Measurements from ENCODE around the gene CHP1. TPM values are rescaled to one million over a fixed set of nuclear protein-coding genes. Genes with fewer than 3 reads are reported as not detected.
"Not testable (repeated sequence)": the region's sequence is repeated elsewhere in the genome, so short reads cannot be mapped to it uniquely, and the experiment has no call there.

Gene CHP1
- polyA plus RNA-seq, 3 donors = 55.6 to 63.5 (median 62.3) TPM

- DNase-seq (ENCODE audit: extremely low read depth in 1 of 11, low read depth in 9 of 11, low spot score in 4 of 11) = no peak
Observed at GRCh38 chr15:41238100-41238499, 7.0 kb downstream of the CHP1 start.

- peak in 8 of 11 donors; percentile 26 to 60 (median 38) for DNase-seq (ENCODE audit: extremely low read depth in 1 of 11, low read depth in 9 of 11, low spot score in 4 of 11)
Observed at GRCh38 chr15:41241221-41241964, 10.3 kb downstream of the CHP1 start.

GRCh38 chr15:41250745-41251144, 19.7 kb downstream of the CHP1 start:
- not testable (repeated sequence) for DNase-seq (ENCODE audit: extremely low read depth in 1 of 11, low read depth in 9 of 11, low spot score in 4 of 11)

GRCh38 chr15:41251411-41251810, 20.3 kb downstream of the CHP1 start:
- DNase-seq (ENCODE audit: extremely low read depth in 1 of 11, low read depth in 9 of 11, low spot score in 4 of 11) = no peak

- no peak for DNase-seq (ENCODE audit: extremely low read depth in 1 of 11, low read depth in 9 of 11, low spot score in 4 of 11)
Observed at GRCh38 chr15:41254560-41254959, 23.5 kb downstream of the CHP1 start.

- no peak for DNase-seq (ENCODE audit: extremely low read depth in 1 of 11, low read depth in 9 of 11, low spot score in 4 of 11)
Observed at GRCh38 chr15:41256103-41256502, 25.0 kb downstream of the CHP1 start.

GRCh38 chr15:41256577-41257038, 25.5 kb downstream of the CHP1 start:
- DNase-seq (ENCODE audit: extremely low read depth in 1 of 11, low read depth in 9 of 11, low spot score in 4 of 11) = peak in 1 of 11 donors; percentile 7

GRCh38 chr15:41258750-41259471, 27.8 kb downstream of the CHP1 start:
- DNase-seq (ENCODE audit: extremely low read depth in 1 of 11, low read depth in 9 of 11, low spot score in 4 of 11) = no peak

GRCh38 chr15:41259546-41260189, 28.6 kb downstream of the CHP1 start:
- no peak for DNase-seq (ENCODE audit: extremely low read depth in 1 of 11, low read depth in 9 of 11, low spot score in 4 of 11)

GRCh38 chr15:41260924-41261323, 29.9 kb downstream of the CHP1 start:
- DNase-seq (ENCODE audit: extremely low read depth in 1 of 11, low read depth in 9 of 11, low spot score in 4 of 11) = not testable (repeated sequence)

- no peak for DNase-seq (ENCODE audit: extremely low read depth in 1 of 11, low read depth in 9 of 11, low spot score in 4 of 11)
Observed at GRCh38 chr15:41262571-41262970, 31.5 kb downstream of the CHP1 start.

- DNase-seq (ENCODE audit: extremely low read depth in 1 of 11, low read depth in 9 of 11, low spot score in 4 of 11) = no peak
Observed at GRCh38 chr15:41263891-41264351, 32.9 kb downstream of the CHP1 start.

- no peak for DNase-seq (ENCODE audit: extremely low read depth in 1 of 11, low read depth in 9 of 11, low spot score in 4 of 11)
Observed at GRCh38 chr15:41269887-41270286, 38.8 kb downstream of the CHP1 start.

- no peak for DNase-seq (ENCODE audit: extremely low read depth in 1 of 11, low read depth in 9 of 11, low spot score in 4 of 11)
Observed at GRCh38 chr15:41276831-41277230, 45.8 kb downstream of the CHP1 start.

GRCh38 chr15:41278319-41278718, 47.3 kb downstream of the CHP1 start:
- DNase-seq (ENCODE audit: extremely low read depth in 1 of 11, low read depth in 9 of 11, low spot score in 4 of 11) = no peak

GRCh38 chr15:41279535-41280283, 48.6 kb downstream of the CHP1 start:
- DNase-seq (ENCODE audit: extremely low read depth in 1 of 11, low read depth in 9 of 11, low spot score in 4 of 11) = no peak

GRCh38 chr15:41281236-41281635, 50.2 kb downstream of the CHP1 start:
- no peak for DNase-seq (ENCODE audit: extremely low read depth in 1 of 11, low read depth in 9 of 11, low spot score in 4 of 11)

GRCh38 chr15:41282436-41282835, 51.4 kb downstream of the CHP1 start:
- not testable (repeated sequence) for DNase-seq (ENCODE audit: extremely low read depth in 1 of 11, low read depth in 9 of 11, low spot score in 4 of 11)

GRCh38 chr15:41282980-41283652, 52.0 kb downstream of the CHP1 start:
- not testable (repeated sequence) for DNase-seq (ENCODE audit: extremely low read depth in 1 of 11, low read depth in 9 of 11, low spot score in 4 of 11)
